ENCODE measurements around the gene LMBRD1.

Gene LMBRD1

DNA sequence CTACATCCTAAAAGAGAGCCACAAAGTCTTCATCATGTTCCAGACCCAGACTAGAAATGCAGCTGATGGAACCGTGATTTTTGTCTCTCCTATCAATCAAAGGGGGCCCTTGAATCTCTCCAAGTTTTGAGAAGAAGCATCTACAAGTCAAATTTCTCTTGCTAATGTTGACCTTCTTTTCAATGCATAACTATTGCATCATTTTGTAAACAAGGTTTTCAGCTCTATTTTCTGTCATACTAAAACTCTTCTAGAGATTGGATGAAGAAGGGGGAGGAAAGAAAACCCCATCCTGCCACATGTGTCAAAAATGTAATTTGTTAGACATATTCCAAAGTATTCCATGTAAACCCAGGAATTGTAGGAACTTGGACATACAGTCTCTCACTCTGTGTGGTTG lies 169.2 kb downstream of the LMBRD1 start:
- no peak for DNase-seq

- no peak for DNase-seq
Observed at GRCh38 chr6:69624944-69625343, 171.9 kb downstream of the LMBRD1 start.
